Neuronal stem cell (in vitro differentiated cells): ENCODE results near the gene PIWIL1. TPM values are rescaled to one million over a fixed set of nuclear protein-coding genes. Genes with fewer than 3 reads are reported as not detected.

Source experiments
- DNase-seq: peaks from one replicate; pipeline ENCODE4 v3.0.0-alpha.2; 2013; ENCODE audit warnings: low spot score
- H2AFZ ChIP-seq: one replicate; pipeline ENCODE4 v1.6.1; 2013; ENCODE audit warnings: mild to moderate bottlenecking, low read length, inconsistent platforms
- H2AK5ac ChIP-seq: 2 replicates; pipeline ENCODE4 v1.6.1; 2013; ENCODE audit warnings: low read depth, mild to moderate bottlenecking, inconsistent platforms, low read length, moderate library complexity, mixed read lengths
- H2BK120ac ChIP-seq: 2 replicates; pipeline ENCODE4 v1.6.1; 2013; ENCODE audit warnings: low read depth, mild to moderate bottlenecking, inconsistent platforms, low read length, moderate library complexity, mixed read lengths
- H2BK12ac ChIP-seq: one replicate; pipeline ENCODE4 v1.6.1; 2013; ENCODE audit warnings: low read length, inconsistent platforms
- H2BK15ac ChIP-seq: 2 replicates; pipeline ENCODE4 v1.6.1; 2013; ENCODE audit warnings: mild to moderate bottlenecking, low read length, inconsistent platforms, mixed read lengths
- H2BK5ac ChIP-seq: one replicate; pipeline ENCODE4 v1.6.1; 2013; ENCODE audit warnings: inconsistent platforms, mild to moderate bottlenecking, low read length, moderate library complexity
- H3K14ac ChIP-seq: one replicate; pipeline ENCODE4 v1.6.1; 2013; ENCODE audit warnings: low read length, inconsistent platforms
- H3K18ac ChIP-seq: 2 replicates; pipeline ENCODE4 v1.6.1; 2013; ENCODE audit warnings: low read length, inconsistent platforms
- H3K23ac ChIP-seq: 2 replicates; pipeline ENCODE4 v1.6.1; 2013; ENCODE audit warnings: low read depth, mild to moderate bottlenecking, mixed read lengths, low read length, inconsistent platforms; ENCODE audit not compliant: poor library complexity
- H3K27ac ChIP-seq: replicated peaks from 3 replicates; pipeline ENCODE4 v1.5.1; 2013; ENCODE audit warnings: low read length, inconsistent platforms
- H3K27me3 ChIP-seq, 3 experiments: 2 replicates each; pipeline ENCODE4 v1.6.1; 2013; ENCODE audit warnings: low read length in 3 of 3, mild to moderate bottlenecking in 2 of 3, inconsistent platforms in 1 of 3, low read depth in 1 of 3, mixed read lengths in 1 of 3, moderate library complexity in 1 of 3; ENCODE audit not compliant: control insufficient read depth in 3 of 3, insufficient read depth in 3 of 3
- H3K36me3 ChIP-seq, 2 donors: replicated peaks in 1 of 2; 2 replicates each; pipeline ENCODE4 v1.6.1; 2013; ENCODE audit warnings: low read length in 2 of 2; ENCODE audit not compliant: control insufficient read depth in 2 of 2, insufficient read depth in 2 of 2
- H3K4ac ChIP-seq: 2 replicates; pipeline ENCODE4 v1.6.1; 2013; ENCODE audit warnings: inconsistent platforms, mild to moderate bottlenecking, low read length, moderate library complexity
- H3K4me1 ChIP-seq, 2 donors: 1 replicate in 1 of 2; 2 replicates in 1 of 2; pipeline ENCODE4 v1.6.1; 2013; ENCODE audit warnings: low read length in 2 of 2, low read depth in 1 of 2; ENCODE audit not compliant: control insufficient read depth in 2 of 2, insufficient read depth in 1 of 2
- H3K4me2 ChIP-seq: one replicate; pipeline ENCODE4 v1.6.1; 2013; ENCODE audit warnings: mild to moderate bottlenecking, low read length, inconsistent platforms; ENCODE audit not compliant: insufficient read depth, poor library complexity, severe bottlenecking
- H3K4me3 ChIP-seq, 2 donors: 2 replicates each; pipeline ENCODE4 v1.5.1; 2013; ENCODE audit warnings: low read length in 2 of 2, mild to moderate bottlenecking in 2 of 2, inconsistent platforms in 1 of 2, moderate library complexity in 1 of 2
- H3K79me1 ChIP-seq: one replicate; pipeline ENCODE4 v1.6.1; 2013; ENCODE audit warnings: low read depth, mild to moderate bottlenecking, inconsistent platforms, low read length, moderate library complexity
- H3K9ac ChIP-seq: one replicate; pipeline ENCODE4 v1.6.1; 2013; ENCODE audit warnings: mild to moderate bottlenecking, low read depth, low read length, inconsistent platforms; ENCODE audit not compliant: poor library complexity
- H3K9me3 ChIP-seq, 2 donors: replicated peaks in 1 of 2; 2 replicates each; pipeline versions ENCODE3 to v1.6.1; 2013; ENCODE audit warnings: low read length in 2 of 2, mild to moderate bottlenecking in 2 of 2, inconsistent platforms in 1 of 2, low read depth in 1 of 2, mixed read lengths in 1 of 2, moderate library complexity in 1 of 2; ENCODE audit not compliant: control insufficient read depth in 2 of 2, insufficient read depth in 1 of 2
- H4K8ac ChIP-seq: one replicate; pipeline ENCODE4 v1.6.1; 2013; ENCODE audit warnings: low read depth, mild to moderate bottlenecking, inconsistent platforms, low read length, moderate library complexity
- H4K91ac ChIP-seq: one replicate; pipeline ENCODE4 v1.6.1; 2013; ENCODE audit warnings: low read length, low read depth, mild to moderate bottlenecking, inconsistent platforms; ENCODE audit not compliant: poor library complexity
- WGBS, 2 donors: extraction: QIAGEN DNeasy Blood & Tissue Kit; methylation state at CpG; one replicate each; pipeline ENCODE4 v1.1.7; 2013; ENCODE audit warnings: missing lambda C conversion rate in 2 of 2, mixed read lengths in 1 of 2; ENCODE audit not compliant: insufficient read length in 2 of 2, insufficient replicate concordance in 1 of 2; ENCODE audit errors: extremely low coverage in 2 of 2; 5-methylcytosine and 5-hydroxymethylcytosine counted together
- polyA plus RNA-seq, 2 experiments: library from polyadenylated mRNA; stranded (reverse); fragments of 200-250 nt; gene quantifications; one replicate each; pipeline ENCODE4 v1.2.3, GENCODE V29; 2013

Gene PIWIL1
- polyA plus RNA-seq (2013, experiment 1 of 2): not detected
- polyA plus RNA-seq (2013, experiment 2 of 2): not detected

- Histone ChIP-seq H4K91ac (no peak within 1 kb of the TSS), H2BK12ac (no peak within 1 kb of the TSS), H3K4me3 (no peak within 1 kb of the TSS), H3K79me1 (no peaks in the 10 kb centered on the region), H3K36me3 (no peaks in the 10 kb centered on the region), H3K4me2 (no peak within 1 kb of the TSS), H3K23ac (no peak within 1 kb of the TSS), H3K9me3 (peaks cover 0 to 4% of the 10 kb centered on the region in 2 donors), H3K9ac (no peak within 1 kb of the TSS), H3K14ac (peak within 1 kb of the TSS; percentile 58), H3K27me3 (peaks cover 0 to 7% (median 0%) of the 10 kb centered on the region in 3 experiments), H3K27ac (no peak within 1 kb of the TSS), H3K4me1 (peaks cover 0 to 5% of the 10 kb centered on the region in 2 donors), H2BK15ac (no peak within 1 kb of the TSS), H4K8ac (peak within 1 kb of the TSS; percentile 6), H3K18ac (no peak within 1 kb of the TSS), H2BK120ac (no peak within 1 kb of the TSS), H3K4ac (no peak within 1 kb of the TSS), H2AK5ac (no peak within 1 kb of the TSS), H2BK5ac (no peak within 1 kb of the TSS), H2AFZ (no peak within 1 kb of the TSS)
- WGBS, 2 donors: no CpG with 5 or more reads among the region's 79 CpGs
- DNase-seq: no peak
Observed at GRCh38 chr12:130337488-130338303, at the start of gene PIWIL1. TSS of gene PIWIL1 (plus strand) at chr12:130337887. CDS start at chr12:130342592, 4,705 bp downstream.

GRCh38 chr12:130288206-130288605, 49.5 kb upstream of the PIWIL1 start:
- H2BK15ac ChIP-seq: no peak overlapping the region
- H3K4me2 ChIP-seq: no peak overlapping the region
- no peak overlapping the region for H3K4ac ChIP-seq
- H4K8ac ChIP-seq: no peak overlapping the region
- no peaks in the 10 kb centered on the region for H3K4me1 ChIP-seq
- H2AFZ ChIP-seq: no peak overlapping the region
- H2BK12ac ChIP-seq: no peak overlapping the region
- no peak for DNase-seq
- H2AK5ac ChIP-seq: no peak overlapping the region
- H3K18ac ChIP-seq: no peak overlapping the region
- peaks cover 0 to 12% of the 10 kb centered on the region in 2 donors for H3K9me3 ChIP-seq
- H3K4me3 ChIP-seq: no peak overlapping the region
- no peak overlapping the region for H2BK5ac ChIP-seq
- H2BK120ac ChIP-seq: no peak overlapping the region
- no peak overlapping the region for H3K9ac ChIP-seq
- H3K36me3 ChIP-seq: no peaks in the 10 kb centered on the region
- H3K23ac ChIP-seq: no peak overlapping the region
- H3K27me3 ChIP-seq: peaks cover 0 to 3% (median 0%) of the 10 kb centered on the region in 3 experiments
- H3K27ac ChIP-seq: no peak overlapping the region
- no peaks in the 10 kb centered on the region for H3K79me1 ChIP-seq
- H4K91ac ChIP-seq: no peak overlapping the region
- WGBS, 2 donors: no CpG with 5 or more reads among the region's 4 CpGs
- H3K14ac ChIP-seq: no peak overlapping the region

- Histone ChIP-seq H4K91ac (no peak overlapping the region), H3K18ac (no peak overlapping the region), H2BK15ac (no peak overlapping the region), H3K23ac (no peak overlapping the region), H3K4me2 (no peak overlapping the region), H3K14ac (no peak overlapping the region), H2AFZ (no peak overlapping the region), H3K27me3 (peaks cover 0 to 3% (median 0%) of the 10 kb centered on the region in 3 experiments), H2BK12ac (no peak overlapping the region), H3K9ac (no peak overlapping the region), H3K4ac (no peak overlapping the region), H3K4me1 (no peaks in the 10 kb centered on the region), H4K8ac (no peak overlapping the region), H2AK5ac (no peak overlapping the region), H3K27ac (no peak overlapping the region), H2BK120ac (no peak overlapping the region), H3K4me3 (no peak overlapping the region), H3K36me3 (no peaks in the 10 kb centered on the region), H3K79me1 (no peaks in the 10 kb centered on the region), H2BK5ac (no peak overlapping the region), H3K9me3 (peaks cover 0 to 14% of the 10 kb centered on the region in 2 donors)
- DNase-seq: no peak
- WGBS, 2 donors: no CpG with 5 or more reads among the region's 6 CpGs
Observed at GRCh38 chr12:130288691-130289090, 49.0 kb upstream of the PIWIL1 start.

GRCh38 chr12:130290114-130290513, 47.6 kb upstream of the PIWIL1 start:
- Histone ChIP-seq H3K4me3 (no peak overlapping the region), H2BK120ac (no peak overlapping the region), H4K91ac (no peak overlapping the region), H2AFZ (no peak overlapping the region), H2BK12ac (no peak overlapping the region), H3K4me1 (no peaks in the 10 kb centered on the region), H2BK15ac (no peak overlapping the region), H3K18ac (no peak overlapping the region), H3K4ac (no peak overlapping the region), H3K9ac (no peak overlapping the region), H3K9me3 (peaks cover 0 to 13% of the 10 kb centered on the region in 2 donors), H3K27ac (no peak overlapping the region), H3K79me1 (no peaks in the 10 kb centered on the region), H2BK5ac (no peak overlapping the region), H2AK5ac (no peak overlapping the region), H3K36me3 (no peaks in the 10 kb centered on the region), H4K8ac (no peak overlapping the region), H3K27me3 (peaks cover 0 to 3% (median 0%) of the 10 kb centered on the region in 3 experiments), H3K4me2 (no peak overlapping the region), H3K14ac (no peak overlapping the region), H3K23ac (no peak overlapping the region)
- DNase-seq: no peak
- WGBS, 2 donors: no CpG with 5 or more reads among the region's 1 CpG
